Measurements from ENCODE around the gene LMTK2. TPM values are rescaled to one million over a fixed set of nuclear protein-coding genes. Genes with fewer than 3 reads are reported as not detected.

Gene LMTK2
- total RNA-seq, 8 experiments from 2014 or later: 4.3 to 16.8 (median 13.1) TPM

- in situ Hi-C loops (cut with MboI; ENCODE audit: low pct_unique_long_range_greater_than_20kb in 2 of 9, low sequenced_read_pairs in 9 of 9, unreplicated experiment in 9 of 9): no loop called here
- Histone ChIP-seq H3K4me3 (no peak overlapping the region), H3K27ac (no peak overlapping the region), H3K4me1 (replicated peaks in 1 of 2) (no peaks in the 10 kb centered on the region)
- no peak for ATAC-seq (replicated peaks in 6 of 8)
- 40 to 100% (median 97%) methylated on average over 1 to 13 of the region's 22 CpGs; no CpG with 5 or more reads in 1 of the 10 experiments for WGBS, 10 experiments
Observed at GRCh38 chr7:98192781-98193457, 86.3 kb downstream of the LMTK2 start.

GRCh38 chr7:98193474-98194180 lies 87.0 kb downstream of the LMTK2 start:
- 93 to 100% (median 95%) methylated on average over 2 to 21 of the region's 37 CpGs; no CpG with 5 or more reads in 6 of the 10 experiments for WGBS, 10 experiments
- Histone ChIP-seq H3K4me1 (replicated peaks in 1 of 2) (no peaks in the 10 kb centered on the region), H3K4me3 (no peak overlapping the region), H3K27ac (no peak overlapping the region)
- ATAC-seq (replicated peaks in 6 of 8): no peak
- in situ Hi-C loops (cut with MboI; ENCODE audit: low pct_unique_long_range_greater_than_20kb in 2 of 9, low sequenced_read_pairs in 9 of 9, unreplicated experiment in 9 of 9): no loop called here

- Histone ChIP-seq H3K27ac (no peak overlapping the region), H3K4me3 (no peak overlapping the region), H3K4me1 (replicated peaks in 1 of 2) (no peaks in the 10 kb centered on the region)
- WGBS, 10 experiments: 90 to 100% (median 96%) methylated on average over 4 to 22 of the region's 28 CpGs; no CpG with 5 or more reads in 3 of the 10 experiments
- no peak for ATAC-seq (replicated peaks in 6 of 8)
- in situ Hi-C loops (cut with MboI; ENCODE audit: low pct_unique_long_range_greater_than_20kb in 2 of 9, low sequenced_read_pairs in 9 of 9, unreplicated experiment in 9 of 9): no loop called here
Observed at GRCh38 chr7:98194186-98194585, 87.5 kb downstream of the LMTK2 start.

GRCh38 chr7:98194672-98195457 lies 88.2 kb downstream of the LMTK2 start:
- ATAC-seq (replicated peaks in 6 of 8): no peak
- in situ Hi-C loops (cut with MboI; ENCODE audit: low pct_unique_long_range_greater_than_20kb in 2 of 9, low sequenced_read_pairs in 9 of 9, unreplicated experiment in 9 of 9): no loop called here
- Histone ChIP-seq H3K4me1 (replicated peaks in 1 of 2) (no peaks in the 10 kb centered on the region), H3K4me3 (no peak overlapping the region), H3K27ac (no peak overlapping the region)
- 82 to 100% (median 94%) methylated on average over 2 to 8 of the region's 8 CpGs; no CpG with 5 or more reads in 3 of the 10 experiments for WGBS, 10 experiments

GRCh38 chr7:98196706-98197605 lies 90.3 kb downstream of the LMTK2 start:
- peak in 1 of 8 experiments; percentile 18 for ATAC-seq (replicated peaks in 6 of 8)
- WGBS, 10 experiments: 71 to 96% (median 92%) methylated on average over 4 to 13 of the region's 16 CpGs; no CpG with 5 or more reads in 1 of the 10 experiments
- Histone ChIP-seq H3K4me1 (replicated peaks in 1 of 2) (no peaks in the 10 kb centered on the region), H3K4me3 (no peak overlapping the region), H3K27ac (no peak overlapping the region)
- in situ Hi-C loops (cut with MboI; ENCODE audit: low pct_unique_long_range_greater_than_20kb in 2 of 9, low sequenced_read_pairs in 9 of 9, unreplicated experiment in 9 of 9): no loop called here

GRCh38 chr7:98199131-98199530 lies 92.5 kb downstream of the LMTK2 start:
- no peak for ATAC-seq (replicated peaks in 6 of 8)
- Histone ChIP-seq H3K27ac (no peak overlapping the region), H3K4me1 (replicated peaks in 1 of 2) (no peaks in the 10 kb centered on the region), H3K4me3 (no peak overlapping the region)
- WGBS, 10 experiments: 89 to 98% (median 96%) methylated on average over 3 to 5 of the region's 5 CpGs; no CpG with 5 or more reads in 1 of the 10 experiments
- in situ Hi-C loops (cut with MboI; ENCODE audit: low pct_unique_long_range_greater_than_20kb in 2 of 9, low sequenced_read_pairs in 9 of 9, unreplicated experiment in 9 of 9): no loop called here

GRCh38 chr7:98200364-98200763 lies 93.7 kb downstream of the LMTK2 start:
- Histone ChIP-seq H3K27ac (no peak overlapping the region), H3K4me3 (no peak overlapping the region), H3K4me1 (replicated peaks in 1 of 2) (no peaks in the 10 kb centered on the region)
- in situ Hi-C loops (cut with MboI; ENCODE audit: low pct_unique_long_range_greater_than_20kb in 2 of 9, low sequenced_read_pairs in 9 of 9, unreplicated experiment in 9 of 9): no loop called here
- 64 to 100% (median 96%) methylated on average over 2 to 5 of the region's 6 CpGs; no CpG with 5 or more reads in 3 of the 10 experiments for WGBS, 10 experiments
- ATAC-seq (replicated peaks in 6 of 8): no peak

GRCh38 chr7:98202367-98203195 lies 95.9 kb downstream of the LMTK2 start:
- ATAC-seq (replicated peaks in 6 of 8): no peak
- Histone ChIP-seq H3K4me1 (replicated peaks in 1 of 2) (no peaks in the 10 kb centered on the region), H3K4me3 (no peak overlapping the region), H3K27ac (no peak overlapping the region)
- WGBS, 10 experiments: 64 to 100% (median 90%) methylated on average over 1 to 8 of the region's 15 CpGs; no CpG with 5 or more reads in 1 of the 10 experiments
- in situ Hi-C loops (cut with MboI; ENCODE audit: low pct_unique_long_range_greater_than_20kb in 2 of 9, low sequenced_read_pairs in 9 of 9, unreplicated experiment in 9 of 9): no loop called here

GRCh38 chr7:98203261-98203963 lies 96.8 kb downstream of the LMTK2 start:
- no peak overlapping the region for H3K4me3 ChIP-seq
- H3K4me1 ChIP-seq (replicated peaks in 1 of 2): no peaks in the 10 kb centered on the region
- H3K27ac ChIP-seq: no peak overlapping the region
- 89 to 100% (median 97%) methylated on average over 1 to 8 of the region's 28 CpGs; no CpG with 5 or more reads in 3 of the 10 experiments for WGBS, 10 experiments
- no peak for ATAC-seq (replicated peaks in 6 of 8)
- in situ Hi-C loops (cut with MboI; ENCODE audit: low pct_unique_long_range_greater_than_20kb in 2 of 9, low sequenced_read_pairs in 9 of 9, unreplicated experiment in 9 of 9): no loop called here

GRCh38 chr7:98203964-98204605 lies 97.4 kb downstream of the LMTK2 start:
- in situ Hi-C loops (cut with MboI; ENCODE audit: low pct_unique_long_range_greater_than_20kb in 2 of 9, low sequenced_read_pairs in 9 of 9, unreplicated experiment in 9 of 9): no loop called here
- no peak overlapping the region for H3K4me3 ChIP-seq
- 80 to 100% (median 89%) methylated on average over 1 to 10 of the region's 18 CpGs; no CpG with 5 or more reads in 5 of the 10 experiments for WGBS, 10 experiments
- H3K27ac ChIP-seq: no peak overlapping the region
- no peak for ATAC-seq (replicated peaks in 6 of 8)
- no peaks in the 10 kb centered on the region for H3K4me1 ChIP-seq (replicated peaks in 1 of 2)

GRCh38 chr7:98204670-98205069 lies 98.0 kb downstream of the LMTK2 start:
- ATAC-seq (replicated peaks in 6 of 8): no peak

More at GRCh38 chr7:98204670-98205069, 98.0 kb downstream of the LMTK2 start:
- H3K27ac ChIP-seq: no peak overlapping the region
- WGBS, 10 experiments: 89 to 92% methylated on average over 9 to 10 of the region's 11 CpGs; no CpG with 5 or more reads in 8 of the 10 experiments
- H3K4me3 ChIP-seq: no peak overlapping the region
- H3K4me1 ChIP-seq (replicated peaks in 1 of 2): no peaks in the 10 kb centered on the region
- in situ Hi-C loops (cut with MboI; ENCODE audit: low pct_unique_long_range_greater_than_20kb in 2 of 9, low sequenced_read_pairs in 9 of 9, unreplicated experiment in 9 of 9): no loop called here
